C4-2B (cell line): ENCODE data around the gene ZBTB7B.

ENCODE experiments used
- H3K27ac ChIP-seq: fragments of 450-650 bp; 2 replicates; pipeline ENCODE4 v1.5.1; 2017
- ZFX ChIP-seq: fragments of 450-650 bp; IDR thresholded peaks from 2 replicates; pipeline ENCODE4 v1.6.1; 2017
- TF ChIP-seq, protein P1 (sequence below): fragments of 450-650 bp; conservative IDR thresholded peaks from 2 replicates; pipeline ENCODE4 v1.5.1; 2017; ENCODE audit warnings: mild to moderate bottlenecking

Gene ZBTB7B

DNA sequence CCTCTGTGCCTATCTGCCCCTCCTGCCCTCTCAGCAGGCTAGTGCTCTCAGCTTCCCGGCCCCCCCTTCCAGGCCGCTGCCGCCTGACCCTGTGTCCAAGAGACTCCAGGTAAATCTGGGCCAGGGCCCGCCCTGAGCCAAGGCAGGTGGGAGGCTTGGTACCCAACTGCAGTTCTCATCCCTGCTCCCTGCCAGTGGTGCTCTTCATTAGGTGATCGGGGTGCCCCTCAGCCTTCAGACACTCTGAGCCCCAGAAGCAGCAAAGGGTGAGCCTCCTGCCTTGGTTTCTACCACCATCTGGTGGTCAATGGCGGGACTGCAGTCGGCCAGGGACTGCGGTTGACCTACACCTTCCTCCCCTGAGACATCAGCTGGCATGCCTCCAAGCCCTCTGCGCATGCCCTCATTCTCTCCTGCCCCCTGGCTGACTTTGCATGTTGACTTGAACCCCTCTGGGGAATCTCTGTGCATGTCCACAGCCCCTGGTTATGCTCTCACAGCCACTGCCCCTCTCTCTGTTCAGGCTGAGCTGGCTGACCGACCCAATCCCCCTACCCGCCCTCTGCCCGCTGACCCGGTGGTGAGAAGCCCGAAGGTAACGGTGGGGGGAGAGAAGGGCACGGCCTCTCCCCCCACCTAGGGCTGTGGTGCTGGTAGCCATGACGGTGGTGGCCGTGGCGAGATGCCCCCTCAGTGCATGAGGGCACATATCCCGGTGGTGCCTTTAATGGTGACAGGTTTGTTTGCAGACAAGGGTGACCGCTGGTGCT lies 59.0 kb downstream of the ZBTB7B start:
- H3K27ac ChIP-seq = peak overlapping the region; percentile 0; the same call in 1 of the 2 replicates
- TF ChIP-seq, protein P1, sequence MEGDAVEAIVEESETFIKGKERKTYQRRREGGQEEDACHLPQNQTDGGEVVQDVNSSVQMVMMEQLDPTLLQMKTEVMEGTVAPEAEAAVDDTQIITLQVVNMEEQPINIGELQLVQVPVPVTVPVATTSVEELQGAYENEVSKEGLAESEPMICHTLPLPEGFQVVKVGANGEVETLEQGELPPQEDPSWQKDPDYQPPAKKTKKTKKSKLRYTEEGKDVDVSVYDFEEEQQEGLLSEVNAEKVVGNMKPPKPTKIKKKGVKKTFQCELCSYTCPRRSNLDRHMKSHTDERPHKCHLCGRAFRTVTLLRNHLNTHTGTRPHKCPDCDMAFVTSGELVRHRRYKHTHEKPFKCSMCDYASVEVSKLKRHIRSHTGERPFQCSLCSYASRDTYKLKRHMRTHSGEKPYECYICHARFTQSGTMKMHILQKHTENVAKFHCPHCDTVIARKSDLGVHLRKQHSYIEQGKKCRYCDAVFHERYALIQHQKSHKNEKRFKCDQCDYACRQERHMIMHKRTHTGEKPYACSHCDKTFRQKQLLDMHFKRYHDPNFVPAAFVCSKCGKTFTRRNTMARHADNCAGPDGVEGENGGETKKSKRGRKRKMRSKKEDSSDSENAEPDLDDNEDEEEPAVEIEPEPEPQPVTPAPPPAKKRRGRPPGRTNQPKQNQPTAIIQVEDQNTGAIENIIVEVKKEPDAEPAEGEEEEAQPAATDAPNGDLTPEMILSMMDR = peak; percentile 98
- no peak for TF ChIP-seq ZFX

DNA sequence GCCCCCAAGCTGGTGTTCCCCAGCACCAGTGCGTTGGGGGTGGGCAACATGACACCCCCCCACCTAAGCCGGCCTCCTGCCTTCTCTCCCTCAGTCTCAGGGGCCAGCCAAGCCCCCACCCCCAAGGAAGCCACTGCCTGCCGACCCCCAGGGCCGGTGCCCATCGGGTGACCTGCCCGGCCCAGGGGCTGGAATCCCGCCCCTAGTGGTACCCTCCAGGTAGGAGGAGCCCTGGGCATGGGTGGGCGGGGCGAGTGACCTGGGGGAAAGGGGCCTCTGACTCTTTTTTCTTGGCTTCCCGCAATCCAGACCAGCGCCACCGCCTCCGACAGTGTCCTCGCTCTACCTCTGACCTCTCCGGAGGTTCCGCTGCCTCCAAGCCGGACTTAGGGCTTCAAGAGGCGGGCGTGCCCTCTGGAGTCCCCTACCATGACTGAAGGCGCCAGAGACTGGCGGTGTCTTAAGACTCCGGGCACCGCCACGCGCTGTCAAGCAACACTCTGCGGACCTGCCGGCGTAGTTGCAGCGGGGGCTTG lies 59.6 kb downstream of the ZBTB7B start:
- no peak for TF ChIP-seq ZFX
- TF ChIP-seq, protein P1 = no peak
- peak overlapping the region; percentile 0; the same call in 1 of the 2 replicates for H3K27ac ChIP-seq

DNA sequence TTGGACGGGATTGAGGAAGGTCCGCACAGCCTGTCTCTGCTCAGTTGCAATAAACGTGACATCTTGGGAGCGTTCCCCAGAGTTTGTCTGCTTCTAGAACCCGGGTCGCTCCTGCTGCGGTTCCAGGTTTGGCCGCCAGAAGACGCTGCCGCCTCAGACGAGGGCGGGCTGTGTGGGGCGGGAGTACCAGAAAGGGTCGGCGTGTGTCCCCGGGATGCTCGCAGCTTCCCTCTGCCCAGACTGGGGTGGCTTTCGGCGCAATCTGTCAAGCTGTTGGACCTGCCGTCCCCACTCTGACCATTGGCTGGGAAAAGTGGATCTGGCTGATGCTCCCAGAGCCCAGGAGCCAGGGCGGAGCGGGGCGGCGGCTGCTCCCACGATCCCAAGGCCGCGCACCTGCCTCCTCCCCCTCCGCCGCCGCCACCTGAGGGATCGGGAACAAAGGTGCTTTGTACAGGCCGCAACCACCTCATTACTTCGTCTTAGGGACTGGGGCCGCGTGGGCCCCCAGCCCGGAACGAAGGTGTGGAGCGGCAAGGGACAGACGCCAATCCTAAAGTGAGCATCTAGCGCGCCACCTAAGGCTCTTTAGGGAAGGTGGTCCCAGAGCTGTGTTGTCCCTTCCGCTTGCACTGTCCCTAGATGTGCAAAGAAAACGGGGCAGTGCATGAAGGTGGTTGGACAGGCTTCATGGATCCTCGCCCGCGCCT lies 60.3 kb downstream of the ZBTB7B start:
- no peak for TF ChIP-seq ZFX
- TF ChIP-seq, protein P1 = no peak
- H3K27ac ChIP-seq = peak overlapping the region; percentile 91

DNA sequence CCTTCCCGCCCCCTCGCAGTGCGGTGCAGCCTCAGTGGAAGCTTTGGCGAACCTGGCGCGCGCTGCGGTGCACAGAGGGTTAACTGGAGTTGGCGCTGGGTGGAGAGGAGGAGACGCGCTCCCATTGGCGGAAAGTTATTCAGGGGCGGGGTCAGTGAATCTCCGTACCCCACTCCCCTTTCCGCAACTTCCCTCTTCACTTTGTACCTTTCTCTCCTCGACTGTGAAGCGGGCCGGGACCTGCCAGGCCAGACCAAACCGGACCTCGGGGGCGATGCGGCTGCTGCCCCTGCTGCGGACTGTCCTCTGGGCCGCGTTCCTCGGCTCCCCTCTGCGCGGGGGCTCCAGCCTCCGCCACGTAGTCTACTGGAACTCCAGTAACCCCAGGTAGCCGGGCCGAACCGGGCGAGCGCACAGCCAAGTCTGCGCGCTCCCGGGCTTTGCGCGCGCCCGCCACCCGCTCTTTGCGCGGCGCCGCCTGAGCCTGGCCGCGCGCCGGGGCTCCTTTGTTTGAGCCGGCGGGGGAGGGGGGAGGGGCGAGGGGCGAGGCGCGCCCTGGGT lies 61.0 kb downstream of the ZBTB7B start, which contains the start of gene EFNA4:
TSS of gene EFNA4 (plus strand) at position 191 of the 561 bp plus-strand sequence. CDS start at position 275, 84 bp downstream.
- TF ChIP-seq ZFX = peak; percentile 28; the same call in 1 of the 2 replicates
- TF ChIP-seq, protein P1 = no peak
- peak within 1 kb of the TSS; percentile 91 for H3K27ac ChIP-seq

DNA sequence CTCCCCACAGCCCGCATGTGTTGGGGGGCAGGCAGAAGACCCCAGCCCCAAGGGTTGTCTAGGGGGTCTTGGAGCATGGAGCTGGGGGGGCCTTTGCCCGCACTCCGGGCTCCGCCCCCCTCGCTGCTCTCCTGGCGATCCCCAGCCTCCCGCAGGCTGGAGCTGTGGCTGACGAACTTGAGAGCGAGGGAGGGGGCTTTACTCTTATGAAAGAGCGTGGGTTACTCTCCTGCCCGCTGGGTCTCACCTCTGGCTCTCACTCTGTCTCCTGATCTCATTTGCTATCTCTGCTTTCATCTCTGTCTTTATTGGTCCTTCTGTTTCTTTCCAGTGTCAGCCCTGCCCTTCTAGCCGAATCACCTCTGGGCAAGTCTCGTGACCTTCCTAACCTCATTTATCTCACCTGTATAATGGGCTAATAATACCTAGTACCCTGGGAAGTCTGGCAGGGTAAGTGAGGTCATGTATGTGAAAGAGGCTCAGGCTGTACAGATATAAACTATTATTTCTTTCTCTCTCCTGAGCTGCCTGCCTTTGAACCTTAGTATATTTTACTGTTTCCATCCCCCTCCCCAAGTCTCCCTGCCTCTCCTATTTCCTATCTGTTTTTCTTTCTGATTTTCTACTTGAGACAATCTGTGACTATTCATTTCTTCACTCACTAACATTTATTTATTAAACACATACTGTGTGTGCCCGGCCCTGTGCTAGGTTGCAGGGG lies 61.7 kb downstream of the ZBTB7B start:
- peak overlapping the region; percentile 91 for H3K27ac ChIP-seq
- TF ChIP-seq, protein P1 = no peak
- TF ChIP-seq ZFX = no peak

DNA sequence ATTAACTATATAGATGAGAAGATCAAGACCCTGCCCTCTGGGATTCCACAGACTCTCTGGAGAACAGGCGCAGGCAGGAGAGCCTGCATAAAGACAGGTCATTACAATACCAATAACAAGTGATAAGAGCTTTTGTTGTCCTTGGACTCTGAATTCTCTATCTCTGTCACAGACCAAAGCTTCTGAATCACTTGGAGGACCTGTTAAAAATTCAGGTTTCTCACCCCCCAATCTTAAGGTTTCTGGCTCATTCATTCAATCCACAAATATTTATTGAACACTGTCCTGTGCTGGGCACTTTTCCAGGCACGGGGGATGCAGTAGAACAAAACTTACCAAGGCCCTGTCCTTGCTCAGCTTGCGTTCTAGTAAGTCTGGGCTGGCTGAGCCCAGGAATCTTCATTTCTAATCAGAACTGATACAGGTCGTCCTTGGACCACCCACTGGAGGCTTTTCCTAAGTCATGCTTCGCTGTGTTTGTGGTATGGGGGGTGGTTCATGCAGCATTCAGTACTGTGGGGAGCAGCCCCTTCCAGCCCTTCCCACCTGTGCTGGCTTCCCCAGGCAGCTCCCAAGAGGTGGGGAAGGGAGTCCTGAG lies 62.3 kb downstream of the ZBTB7B start:
- no peak for TF ChIP-seq ZFX
- TF ChIP-seq, protein P1 = no peak
- H3K27ac ChIP-seq = peak overlapping the region; percentile 91; the same call in 1 of the 2 replicates
